Chondrocyte (in vitro differentiated cells): ENCODE data around the gene PML. TPM values are rescaled to one million over a fixed set of nuclear protein-coding genes. Genes with fewer than 3 reads are reported as not detected.

ENCODE experiments used
- DNase-seq: peaks from one replicate; pipeline ENCODE4 v3.0.0; 2021; ENCODE audit warnings: mixed read lengths, low spot score
- H3K27ac Mint-ChIP-seq: one replicate; pipeline ENCODE4 v1.8.0; 2021; ENCODE audit warnings: mild to moderate bottlenecking, moderate library complexity, mixed read lengths; ENCODE audit not compliant: unreplicated experiment
- H3K27me3 Mint-ChIP-seq: 2 replicates; pipeline ENCODE4 v1.8.0; 2021; ENCODE audit warnings: low read depth, mixed read lengths
- H3K36me3 Mint-ChIP-seq: 2 replicates; pipeline ENCODE4 v1.8.0; 2021; ENCODE audit warnings: low read depth, mixed read lengths
- H3K4me1 Mint-ChIP-seq: 2 replicates; pipeline ENCODE4 v1.8.0; 2021; ENCODE audit warnings: low read depth, mild to moderate bottlenecking, mixed read lengths
- H3K4me3 Mint-ChIP-seq: one replicate; pipeline ENCODE4 v1.8.0; 2021; ENCODE audit warnings: mild to moderate bottlenecking, moderate library complexity, mixed read lengths; ENCODE audit not compliant: unreplicated experiment
- H3K9me3 Mint-ChIP-seq: 2 replicates; pipeline ENCODE4 v1.8.0; 2021; ENCODE audit warnings: low read depth, mixed read lengths
- CTCF ChIP-seq: fragments of 200-600 bp; sonication (generic); IDR thresholded peaks from 2 replicates; pipeline ENCODE4 v1.5.0; 2021; ENCODE audit warnings: antibody characterized with exemption, mild to moderate bottlenecking, moderate library complexity
- total RNA-seq: library from RNA; stranded (reverse); gene quantifications from 3 replicates; pipeline ENCODE4 v1.2.1, GENCODE V29; 2021

PML gene
- total RNA-seq, 1 donor from 2014 or later: 40.0 TPM

- no peaks in the 10 kb centered on the region for H3K9me3 Mint-ChIP-seq
- H3K27ac Mint-ChIP-seq: no peak overlapping the region
- H3K27me3 Mint-ChIP-seq: no peaks in the 10 kb centered on the region
- H3K36me3 Mint-ChIP-seq: peaks cover 15% of the 10 kb centered on the region
- H3K4me1 Mint-ChIP-seq: peaks cover 8% of the 10 kb centered on the region
- DNase-seq: no peak
- TF ChIP-seq CTCF: no peak
- H3K4me3 Mint-ChIP-seq: no peak overlapping the region
These were observed 37.5 kb downstream of the PML start for GRCh38 chr15:74032046-74032445.

GRCh38 chr15:74032606-74033561 is 38.4 kb downstream of the PML start:
- peaks cover 15% of the 10 kb centered on the region for H3K36me3 Mint-ChIP-seq
- DNase-seq: no peak
- no peaks in the 10 kb centered on the region for H3K9me3 Mint-ChIP-seq
- no peak for TF ChIP-seq CTCF
- peaks cover 11% of the 10 kb centered on the region for H3K4me1 Mint-ChIP-seq
- peak overlapping the region; percentile 49 for H3K27ac Mint-ChIP-seq
- H3K4me3 Mint-ChIP-seq: no peak overlapping the region
- H3K27me3 Mint-ChIP-seq: no peaks in the 10 kb centered on the region

DNA sequence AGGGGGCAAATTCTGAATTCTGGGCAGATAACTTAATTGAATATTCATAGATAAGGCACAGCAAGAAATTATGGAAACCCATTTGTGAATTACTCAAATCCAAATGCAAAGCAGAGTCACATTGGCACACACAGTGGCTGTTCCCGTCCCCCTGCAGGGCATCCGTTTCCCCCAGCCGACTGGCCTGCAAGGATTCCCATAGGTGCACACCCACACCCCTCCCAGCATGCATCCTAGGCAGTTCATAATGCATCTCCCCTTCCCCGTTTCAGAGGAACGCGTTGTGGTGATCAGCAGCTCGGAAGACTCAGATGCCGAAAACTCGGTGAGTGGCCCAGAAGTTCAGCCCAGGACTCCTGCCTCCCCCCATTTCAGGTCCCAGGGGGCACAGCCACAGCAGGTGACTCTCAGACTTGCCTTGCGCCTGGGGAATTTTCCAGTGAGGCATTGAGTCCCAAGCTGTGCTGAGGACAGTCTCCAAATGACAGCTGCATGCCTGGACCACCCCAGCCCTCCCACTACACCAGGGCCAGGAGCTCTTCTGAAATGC is 39.8 kb downstream of the PML start:
- Mint-ChIP-seq H3K36me3 (peaks cover 15% of the 10 kb centered on the region), H3K4me1 (peaks cover 18% of the 10 kb centered on the region), H3K27me3 (no peaks in the 10 kb centered on the region), H3K4me3 (no peak overlapping the region), H3K9me3 (no peaks in the 10 kb centered on the region), H3K27ac (no peak overlapping the region)
- TF ChIP-seq CTCF: no peak
- no peak for DNase-seq

DNA sequence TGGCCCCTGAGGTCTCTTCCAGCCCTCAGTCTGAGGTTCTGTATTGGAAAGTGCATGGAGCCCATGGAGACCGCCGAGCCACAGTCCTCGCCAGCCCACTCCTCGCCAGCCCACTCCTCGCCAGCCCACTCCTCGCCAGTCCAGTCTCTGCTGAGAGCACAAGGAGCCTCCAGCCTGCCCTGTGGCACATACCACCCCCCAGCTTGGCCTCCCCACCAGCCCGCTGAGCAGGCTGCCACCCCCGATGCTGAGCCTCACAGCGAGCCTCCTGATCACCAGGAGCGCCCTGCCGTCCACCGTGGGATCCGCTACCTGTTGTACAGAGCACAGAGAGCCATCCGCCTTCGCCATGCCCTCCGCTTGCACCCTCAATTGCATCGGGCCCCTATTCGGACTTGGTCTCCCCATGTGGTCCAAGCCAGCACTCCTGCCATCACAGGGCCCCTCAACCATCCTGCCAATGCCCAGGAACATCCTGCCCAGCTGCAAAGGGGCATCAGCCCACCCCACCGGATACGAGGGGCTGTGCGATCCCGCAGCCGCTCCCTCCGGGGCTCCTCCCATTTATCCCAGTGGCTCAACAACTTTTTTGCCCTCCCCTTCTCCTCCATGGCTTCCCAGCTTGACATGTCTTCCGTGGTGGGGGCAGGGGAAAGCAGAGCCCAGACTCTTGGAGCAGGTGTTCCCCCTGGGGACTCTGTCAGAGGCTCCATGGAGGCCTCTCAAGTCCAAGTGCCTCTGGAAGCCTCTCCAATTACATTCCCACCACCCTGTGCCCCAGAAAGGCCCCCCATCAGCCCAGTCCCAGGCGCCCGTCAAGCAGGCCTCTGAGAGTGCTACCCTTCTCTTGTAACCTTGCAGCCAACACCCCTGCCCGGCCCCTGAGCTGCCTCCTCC is 40.9 kb downstream of the PML start:
- TF ChIP-seq CTCF: no peak
- Mint-ChIP-seq H3K27me3 (no peaks in the 10 kb centered on the region), H3K9me3 (no peaks in the 10 kb centered on the region), H3K4me1 (peaks cover 29% of the 10 kb centered on the region), H3K4me3 (no peak overlapping the region), H3K36me3 (peaks cover 14% of the 10 kb centered on the region), H3K27ac (no peak overlapping the region)
- no peak for DNase-seq
